ENCODE results near the gene NSMCE3.
"Not testable (repeated sequence)": the region's sequence is repeated elsewhere in the genome, so short reads cannot be mapped to it uniquely, and the experiment has no call there.

NSMCE3 gene

GRCh38 chr15:29268706-29269484 is 727 bp downstream of the NSMCE3 start:
- DNase-seq, result peak; percentile 34

GRCh38 chr15:29266052-29266582 is 3.5 kb downstream of the NSMCE3 start:
- DNase-seq, result no peak

GRCh38 chr15:29263289-29263688 is 6.3 kb downstream of the NSMCE3 start:
- no peak for DNase-seq

GRCh38 chr15:29262738-29263137 is 6.9 kb downstream of the NSMCE3 start:
- DNase-seq, result no peak

- DNase-seq, result no peak
Measured at GRCh38 chr15:29260896-29261295, 8.7 kb downstream of the NSMCE3 start.

GRCh38 chr15:29259233-29259632 is 10.4 kb downstream of the NSMCE3 start:
- DNase-seq, result no peak

- no peak for DNase-seq
Measured at GRCh38 chr15:29252234-29252633, 17.4 kb downstream of the NSMCE3 start.

GRCh38 chr15:29244544-29244943 is 25.1 kb downstream of the NSMCE3 start:
- DNase-seq, result no peak

GRCh38 chr15:29244123-29244522 is 25.5 kb downstream of the NSMCE3 start:
- no peak for DNase-seq

- no peak for DNase-seq
Measured at GRCh38 chr15:29242456-29243242, 27.0 kb downstream of the NSMCE3 start.

GRCh38 chr15:29241207-29241606 is 28.4 kb downstream of the NSMCE3 start:
- DNase-seq, result no peak

GRCh38 chr15:29239395-29239794 is 30.2 kb downstream of the NSMCE3 start:
- DNase-seq, result no peak

GRCh38 chr15:29233566-29233965 is 36.1 kb downstream of the NSMCE3 start:
- DNase-seq, result no peak

- DNase-seq, result no peak
Measured at GRCh38 chr15:29226436-29227208, 43.0 kb downstream of the NSMCE3 start.

- DNase-seq, result no peak
Measured at GRCh38 chr15:29225534-29226234, 43.9 kb downstream of the NSMCE3 start.

- DNase-seq, result not testable (repeated sequence)
Measured at GRCh38 chr15:29224987-29225363, 44.6 kb downstream of the NSMCE3 start.

GRCh38 chr15:29224235-29224986 is 45.2 kb downstream of the NSMCE3 start:
- DNase-seq, result not testable (repeated sequence)

- DNase-seq, result no peak
Measured at GRCh38 chr15:29223640-29224039, 46.0 kb downstream of the NSMCE3 start.

GRCh38 chr15:29222129-29222853 is 47.3 kb downstream of the NSMCE3 start:
- no peak for DNase-seq

GRCh38 chr15:29220852-29221251 is 48.8 kb downstream of the NSMCE3 start:
- DNase-seq, result no peak

- no peak for DNase-seq
Measured at GRCh38 chr15:29216955-29217354, 52.7 kb downstream of the NSMCE3 start.

Data from stimulated activated naive CD4-positive, alpha-beta T cell treated with Interleukin-2 at 50 U/mL for 16 hours (primary cell).